ENCODE data around the gene SLU7.

DNA sequence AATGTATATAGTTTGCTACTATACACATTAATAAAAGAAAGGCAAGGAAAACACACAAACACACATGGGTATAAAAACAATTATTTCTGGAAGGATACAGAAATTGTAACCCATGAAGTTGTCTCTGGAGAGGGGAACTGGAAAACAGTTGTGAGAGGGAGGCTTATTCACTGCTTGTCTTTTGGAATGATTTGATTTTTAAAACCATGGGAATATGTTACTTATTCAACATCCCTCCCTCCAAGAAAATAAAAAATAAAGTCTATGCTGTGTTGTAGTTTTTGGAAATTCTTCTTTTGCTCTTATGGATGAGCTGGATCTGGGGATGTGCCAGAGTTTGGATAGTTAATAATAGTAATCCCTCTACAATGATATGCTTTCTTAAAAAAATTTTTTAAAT is 42.5 kb downstream of the SLU7 start:
- TF ChIP-seq POLR2AphosphoS5 (IDR thresholded peaks at IDR 0.05; ENCODE audit: low read depth, low read length) (no peak), POLR2A (IDR thresholded peaks at IDR 0.05; ENCODE audit: low read depth, low read length) (no peak)
